ENCODE data around the gene CITED4.

- TF ChIP-seq ELF1 (IDR thresholded peaks at IDR 0.05) (no peak), TAF1 (IDR thresholded peaks at IDR 0.05; ENCODE audit: borderline replicate concordance, low read depth, low read length) (no peak), CTCF (IDR thresholded peaks at IDR 0.05) (no peak), POLR2AphosphoS5 (IDR thresholded peaks at IDR 0.05; ENCODE audit: low read depth, low read length) (no peak), FOSL2 (IDR thresholded peaks at IDR 0.05; ENCODE audit: borderline replicate concordance, low read depth) (no peak)
Observed at GRCh38 chr1:40856116-40856515, 6.0 kb downstream of the CITED4 start.
